ENCODE measurements around the gene SLC43A2.

The SLC43A2 gene

GRCh38 chr17:1640329-1641064 lies 11.9 kb upstream of the SLC43A2 start:
- Histone ChIP-seq H3K9ac (ENCODE audit: insufficient read length, low read depth) (no peak overlapping the region), H3K27me3 (ENCODE audit: insufficient read depth, insufficient read length) (peaks cover 19% of the 10 kb centered on the region), H3K36me3 (ENCODE audit: insufficient read depth, insufficient read length, low read length) (no peaks in the 10 kb centered on the region), H3K4me3 (ENCODE audit: insufficient read length, low read depth) (no peak overlapping the region), H3K9me3 (ENCODE audit: insufficient read depth, low read length) (no peaks in the 10 kb centered on the region), H3K4me1 (ENCODE audit: insufficient read depth, insufficient read length) (peaks cover 24% of the 10 kb centered on the region)
- no peak for DNase-seq (ENCODE audit: low read depth, low spot score)
- no peak for TF ChIP-seq YY1 (IDR thresholded peaks at IDR 0.05; ENCODE audit: insufficient read depth, insufficient read length)
- no peak for TF ChIP-seq SUZ12 (IDR thresholded peaks at IDR 0.05; ENCODE audit: extremely low read depth, insufficient read depth, insufficient read length)
- no peak for TF ChIP-seq ZNF274 (IDR thresholded peaks at IDR 0.05; ENCODE audit: low read depth, low read length)

GRCh38 chr17:1639549-1640180 lies 11.0 kb upstream of the SLC43A2 start:
- H3K9ac ChIP-seq (ENCODE audit: insufficient read length, low read depth), result no peak overlapping the region
- no peak for DNase-seq (ENCODE audit: low read depth, low spot score)
- TF ChIP-seq SUZ12 (IDR thresholded peaks at IDR 0.05; ENCODE audit: extremely low read depth, insufficient read depth, insufficient read length) (no peak), YY1 (IDR thresholded peaks at IDR 0.05; ENCODE audit: insufficient read depth, insufficient read length) (no peak), ZNF274 (IDR thresholded peaks at IDR 0.05; ENCODE audit: low read depth, low read length) (no peak)

GRCh38 chr17:1638624-1639300 lies 10.1 kb upstream of the SLC43A2 start:
- no peak for TF ChIP-seq YY1 (IDR thresholded peaks at IDR 0.05; ENCODE audit: insufficient read depth, insufficient read length)
- no peak for TF ChIP-seq ZNF274 (IDR thresholded peaks at IDR 0.05; ENCODE audit: low read depth, low read length)
- TF ChIP-seq SUZ12 (IDR thresholded peaks at IDR 0.05; ENCODE audit: extremely low read depth, insufficient read depth, insufficient read length), result no peak
- Histone ChIP-seq H3K27me3 (ENCODE audit: insufficient read depth, insufficient read length) (peaks cover 4% of the 10 kb centered on the region), H3K4me3 (ENCODE audit: insufficient read length, low read depth) (no peak overlapping the region), H3K9me3 (ENCODE audit: insufficient read depth, low read length) (no peaks in the 10 kb centered on the region), H3K9ac (ENCODE audit: insufficient read length, low read depth) (no peak overlapping the region), H3K36me3 (ENCODE audit: insufficient read depth, insufficient read length, low read length) (no peaks in the 10 kb centered on the region), H3K4me1 (ENCODE audit: insufficient read depth, insufficient read length) (peaks cover 17% of the 10 kb centered on the region)
- DNase-seq (ENCODE audit: low read depth, low spot score), result no peak

More at GRCh38 chr17:1639549-1640180, 11.0 kb upstream of the SLC43A2 start:
- Histone ChIP-seq H3K4me3 (ENCODE audit: insufficient read length, low read depth) (no peak overlapping the region), H3K4me1 (ENCODE audit: insufficient read depth, insufficient read length) (peaks cover 21% of the 10 kb centered on the region), H3K9me3 (ENCODE audit: insufficient read depth, low read length) (no peaks in the 10 kb centered on the region), H3K36me3 (ENCODE audit: insufficient read depth, insufficient read length, low read length) (no peaks in the 10 kb centered on the region), H3K27me3 (ENCODE audit: insufficient read depth, insufficient read length) (peaks cover 13% of the 10 kb centered on the region)

- H3K36me3 ChIP-seq (ENCODE audit: insufficient read depth, insufficient read length, low read length), result no peaks in the 10 kb centered on the region
- DNase-seq (ENCODE audit: low read depth, low spot score), result no peak
- H3K4me3 ChIP-seq (ENCODE audit: insufficient read length, low read depth), result no peak overlapping the region
- H3K27me3 ChIP-seq (ENCODE audit: insufficient read depth, insufficient read length), result no peaks in the 10 kb centered on the region
- H3K9ac ChIP-seq (ENCODE audit: insufficient read length, low read depth), result no peak overlapping the region
- H3K4me1 ChIP-seq (ENCODE audit: insufficient read depth, insufficient read length), result peaks cover 14% of the 10 kb centered on the region
- TF ChIP-seq ZNF274 (IDR thresholded peaks at IDR 0.05; ENCODE audit: low read depth, low read length), result no peak
- no peak for TF ChIP-seq SUZ12 (IDR thresholded peaks at IDR 0.05; ENCODE audit: extremely low read depth, insufficient read depth, insufficient read length)
- no peak for TF ChIP-seq YY1 (IDR thresholded peaks at IDR 0.05; ENCODE audit: insufficient read depth, insufficient read length)
- H3K9me3 ChIP-seq (ENCODE audit: insufficient read depth, low read length), result no peaks in the 10 kb centered on the region
These were observed 9.5 kb upstream of the SLC43A2 start for GRCh38 chr17:1638171-1638590.

GRCh38 chr17:1636732-1637285 lies 8.2 kb upstream of the SLC43A2 start:
- Histone ChIP-seq H3K4me3 (ENCODE audit: insufficient read length, low read depth) (no peak overlapping the region), H3K9me3 (ENCODE audit: insufficient read depth, low read length) (no peaks in the 10 kb centered on the region), H3K27me3 (ENCODE audit: insufficient read depth, insufficient read length) (no peaks in the 10 kb centered on the region), H3K4me1 (ENCODE audit: insufficient read depth, insufficient read length) (peaks cover 14% of the 10 kb centered on the region), H3K36me3 (ENCODE audit: insufficient read depth, insufficient read length, low read length) (no peaks in the 10 kb centered on the region), H3K9ac (ENCODE audit: insufficient read length, low read depth) (no peak overlapping the region)
- no peak for DNase-seq (ENCODE audit: low read depth, low spot score)
- TF ChIP-seq ZNF274 (IDR thresholded peaks at IDR 0.05; ENCODE audit: low read depth, low read length) (no peak), SUZ12 (IDR thresholded peaks at IDR 0.05; ENCODE audit: extremely low read depth, insufficient read depth, insufficient read length) (no peak), YY1 (IDR thresholded peaks at IDR 0.05; ENCODE audit: insufficient read depth, insufficient read length) (no peak)

GRCh38 chr17:1635675-1636465 lies 7.2 kb upstream of the SLC43A2 start:
- H3K36me3 ChIP-seq (ENCODE audit: insufficient read depth, insufficient read length, low read length), result no peaks in the 10 kb centered on the region
- no peak for DNase-seq (ENCODE audit: low read depth, low spot score)
- no peaks in the 10 kb centered on the region for H3K27me3 ChIP-seq (ENCODE audit: insufficient read depth, insufficient read length)
- no peak for TF ChIP-seq YY1 (IDR thresholded peaks at IDR 0.05; ENCODE audit: insufficient read depth, insufficient read length)
- no peak for TF ChIP-seq SUZ12 (IDR thresholded peaks at IDR 0.05; ENCODE audit: extremely low read depth, insufficient read depth, insufficient read length)
- no peak for TF ChIP-seq ZNF274 (IDR thresholded peaks at IDR 0.05; ENCODE audit: low read depth, low read length)
- peaks cover 14% of the 10 kb centered on the region for H3K4me1 ChIP-seq (ENCODE audit: insufficient read depth, insufficient read length)
- H3K4me3 ChIP-seq (ENCODE audit: insufficient read length, low read depth), result no peak overlapping the region
- no peak overlapping the region for H3K9ac ChIP-seq (ENCODE audit: insufficient read length, low read depth)
- H3K9me3 ChIP-seq (ENCODE audit: insufficient read depth, low read length), result no peaks in the 10 kb centered on the region
